Suprapubic skin (tissue), 4 donors: ENCODE measurements around the gene SNX27.

Experiments
- POLR2A ChIP-seq, 2 donors: fragments of 450-650 bp; IDR thresholded peaks; one replicate each; pipeline ENCODE4 v1.6.1; 2017; ENCODE audit warnings: antibody characterized with exemption in 2 of 2, mild to moderate bottlenecking in 2 of 2, moderate library complexity in 2 of 2
- POLR2AphosphoS5 ChIP-seq, 3 donors: sonication (generic); formaldehyde crosslinking; IDR thresholded peaks; one replicate each; pipeline ENCODE4 v1.6.1; 2017; ENCODE audit warnings: antibody characterized with exemption in 3 of 3
- TF ChIP-seq, protein P1 (sequence below), 2 donors: fragments of 200-600 bp in 1 of 2; fragments of 450-650 bp in 1 of 2; sonication (generic) in 1 of 2; IDR thresholded peaks; one replicate each; pipeline ENCODE4 v1.5.1; 2016 to 2019; ENCODE audit warnings: antibody characterized with exemption in 2 of 2, mild to moderate bottlenecking in 1 of 2, moderate library complexity in 1 of 2

GRCh38 chr1:151710187-151710840 lies 98.5 kb downstream of the SNX27 start:
- TF ChIP-seq, protein P1, sequence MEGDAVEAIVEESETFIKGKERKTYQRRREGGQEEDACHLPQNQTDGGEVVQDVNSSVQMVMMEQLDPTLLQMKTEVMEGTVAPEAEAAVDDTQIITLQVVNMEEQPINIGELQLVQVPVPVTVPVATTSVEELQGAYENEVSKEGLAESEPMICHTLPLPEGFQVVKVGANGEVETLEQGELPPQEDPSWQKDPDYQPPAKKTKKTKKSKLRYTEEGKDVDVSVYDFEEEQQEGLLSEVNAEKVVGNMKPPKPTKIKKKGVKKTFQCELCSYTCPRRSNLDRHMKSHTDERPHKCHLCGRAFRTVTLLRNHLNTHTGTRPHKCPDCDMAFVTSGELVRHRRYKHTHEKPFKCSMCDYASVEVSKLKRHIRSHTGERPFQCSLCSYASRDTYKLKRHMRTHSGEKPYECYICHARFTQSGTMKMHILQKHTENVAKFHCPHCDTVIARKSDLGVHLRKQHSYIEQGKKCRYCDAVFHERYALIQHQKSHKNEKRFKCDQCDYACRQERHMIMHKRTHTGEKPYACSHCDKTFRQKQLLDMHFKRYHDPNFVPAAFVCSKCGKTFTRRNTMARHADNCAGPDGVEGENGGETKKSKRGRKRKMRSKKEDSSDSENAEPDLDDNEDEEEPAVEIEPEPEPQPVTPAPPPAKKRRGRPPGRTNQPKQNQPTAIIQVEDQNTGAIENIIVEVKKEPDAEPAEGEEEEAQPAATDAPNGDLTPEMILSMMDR (IDR thresholded peaks at IDR 0.05) = no peak
- TF ChIP-seq POLR2AphosphoS5 (IDR thresholded peaks at IDR 0.05) (no peak), POLR2A (IDR thresholded peaks at IDR 0.05) (no peak)
